HL-60 (cell line): ENCODE results near the gene SURF2.
"Not testable (repeated sequence)": the region's sequence is repeated elsewhere in the genome, so short reads cannot be mapped to it uniquely, and the experiment has no call there.

Experiments used
- DNase-seq, 2 experiments: peaks; one replicate each; pipeline ENCODE4 v3.0.0-alpha.2; 2010 to 2020; ENCODE audit warnings: low read depth in 1 of 2, low spot score in 1 of 2
- H3K27ac ChIP-seq: fragments of 250-450 bp; sonication (Bioruptor Pico); replicated peaks from 2 replicates; pipeline ENCODE4 v1.5.1; 2020; ENCODE audit warnings: mild to moderate bottlenecking, moderate library complexity
- H3K27me3 ChIP-seq: fragments of 250-450 bp; sonication (Bioruptor Pico); 2 replicates; pipeline ENCODE4 v1.5.1; 2021; ENCODE audit warnings: mild to moderate bottlenecking, moderate library complexity; ENCODE audit not compliant: insufficient read depth, poor library complexity, severe bottlenecking
- H3K4me3 ChIP-seq: replicated peaks from 2 replicates; pipeline ENCODE4 v1.5.1; 2011; ENCODE audit warnings: mild to moderate bottlenecking, control low read depth, low read length; ENCODE audit not compliant: insufficient read depth
- GABPA ChIP-seq: IDR thresholded peaks from 2 replicates; pipeline ENCODE4 v1.6.1; 2012; ENCODE audit warnings: low read depth
- POLR2AphosphoS5 ChIP-seq: IDR thresholded peaks from 2 replicates; pipeline ENCODE4 v1.6.1; 2012; ENCODE audit warnings: low read depth
- SPI1 ChIP-seq: IDR thresholded peaks from 2 replicates; pipeline ENCODE4 v1.6.1; 2012; ENCODE audit warnings: low read depth, mild to moderate bottlenecking, borderline replicate concordance
- TF ChIP-seq, protein P1 (sequence below): IDR thresholded peaks from one replicate; pipeline ENCODE4 v1.5.1; 2011; ENCODE audit warnings: low read length, control low read depth, inconsistent platforms; ENCODE audit not compliant: insufficient read depth
- TF ChIP-seq, protein P2 (sequence below): IDR thresholded peaks from 2 replicates; pipeline ENCODE4 v1.6.1; 2012; ENCODE audit warnings: low read depth; ENCODE audit not compliant: insufficient replicate concordance

SURF2 gene

DNA sequence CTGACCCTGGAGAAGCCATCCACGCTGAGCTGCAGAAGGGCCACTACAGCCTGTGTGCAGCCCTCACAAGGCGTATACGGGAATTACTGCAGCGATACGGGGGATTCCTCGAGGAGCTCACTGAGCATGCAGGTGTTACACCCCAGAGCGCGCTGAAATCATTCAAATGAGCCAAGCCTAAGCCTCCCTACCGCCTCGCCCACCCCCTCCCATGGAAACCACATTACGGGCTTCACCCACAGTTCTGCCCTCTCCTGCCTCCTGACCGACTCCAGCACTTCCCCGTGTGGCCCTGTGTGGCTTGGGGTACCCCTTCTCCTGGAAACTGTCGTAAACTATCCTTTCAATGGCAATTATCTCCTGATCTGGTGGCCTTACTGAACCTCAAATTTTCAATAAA is 33.6 kb upstream of the SURF2 start:
- H3K27me3 ChIP-seq = peaks cover 3% of the 10 kb centered on the region
- no peak for DNase-seq
- TF ChIP-seq, protein P1, sequence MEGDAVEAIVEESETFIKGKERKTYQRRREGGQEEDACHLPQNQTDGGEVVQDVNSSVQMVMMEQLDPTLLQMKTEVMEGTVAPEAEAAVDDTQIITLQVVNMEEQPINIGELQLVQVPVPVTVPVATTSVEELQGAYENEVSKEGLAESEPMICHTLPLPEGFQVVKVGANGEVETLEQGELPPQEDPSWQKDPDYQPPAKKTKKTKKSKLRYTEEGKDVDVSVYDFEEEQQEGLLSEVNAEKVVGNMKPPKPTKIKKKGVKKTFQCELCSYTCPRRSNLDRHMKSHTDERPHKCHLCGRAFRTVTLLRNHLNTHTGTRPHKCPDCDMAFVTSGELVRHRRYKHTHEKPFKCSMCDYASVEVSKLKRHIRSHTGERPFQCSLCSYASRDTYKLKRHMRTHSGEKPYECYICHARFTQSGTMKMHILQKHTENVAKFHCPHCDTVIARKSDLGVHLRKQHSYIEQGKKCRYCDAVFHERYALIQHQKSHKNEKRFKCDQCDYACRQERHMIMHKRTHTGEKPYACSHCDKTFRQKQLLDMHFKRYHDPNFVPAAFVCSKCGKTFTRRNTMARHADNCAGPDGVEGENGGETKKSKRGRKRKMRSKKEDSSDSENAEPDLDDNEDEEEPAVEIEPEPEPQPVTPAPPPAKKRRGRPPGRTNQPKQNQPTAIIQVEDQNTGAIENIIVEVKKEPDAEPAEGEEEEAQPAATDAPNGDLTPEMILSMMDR = no peak
- TF ChIP-seq SPI1 = no peak
- TF ChIP-seq, protein P2, sequence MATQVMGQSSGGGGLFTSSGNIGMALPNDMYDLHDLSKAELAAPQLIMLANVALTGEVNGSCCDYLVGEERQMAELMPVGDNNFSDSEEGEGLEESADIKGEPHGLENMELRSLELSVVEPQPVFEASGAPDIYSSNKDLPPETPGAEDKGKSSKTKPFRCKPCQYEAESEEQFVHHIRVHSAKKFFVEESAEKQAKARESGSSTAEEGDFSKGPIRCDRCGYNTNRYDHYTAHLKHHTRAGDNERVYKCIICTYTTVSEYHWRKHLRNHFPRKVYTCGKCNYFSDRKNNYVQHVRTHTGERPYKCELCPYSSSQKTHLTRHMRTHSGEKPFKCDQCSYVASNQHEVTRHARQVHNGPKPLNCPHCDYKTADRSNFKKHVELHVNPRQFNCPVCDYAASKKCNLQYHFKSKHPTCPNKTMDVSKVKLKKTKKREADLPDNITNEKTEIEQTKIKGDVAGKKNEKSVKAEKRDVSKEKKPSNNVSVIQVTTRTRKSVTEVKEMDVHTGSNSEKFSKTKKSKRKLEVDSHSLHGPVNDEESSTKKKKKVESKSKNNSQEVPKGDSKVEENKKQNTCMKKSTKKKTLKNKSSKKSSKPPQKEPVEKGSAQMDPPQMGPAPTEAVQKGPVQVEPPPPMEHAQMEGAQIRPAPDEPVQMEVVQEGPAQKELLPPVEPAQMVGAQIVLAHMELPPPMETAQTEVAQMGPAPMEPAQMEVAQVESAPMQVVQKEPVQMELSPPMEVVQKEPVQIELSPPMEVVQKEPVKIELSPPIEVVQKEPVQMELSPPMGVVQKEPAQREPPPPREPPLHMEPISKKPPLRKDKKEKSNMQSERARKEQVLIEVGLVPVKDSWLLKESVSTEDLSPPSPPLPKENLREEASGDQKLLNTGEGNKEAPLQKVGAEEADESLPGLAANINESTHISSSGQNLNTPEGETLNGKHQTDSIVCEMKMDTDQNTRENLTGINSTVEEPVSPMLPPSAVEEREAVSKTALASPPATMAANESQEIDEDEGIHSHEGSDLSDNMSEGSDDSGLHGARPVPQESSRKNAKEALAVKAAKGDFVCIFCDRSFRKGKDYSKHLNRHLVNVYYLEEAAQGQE = no peak
- no peak for TF ChIP-seq POLR2AphosphoS5
- TF ChIP-seq GABPA = no peak
- H3K4me3 ChIP-seq = no peak overlapping the region
- H3K27ac ChIP-seq = no peak overlapping the region

GRCh38 chr9:133323211-133323610 is 33.1 kb upstream of the SURF2 start:
- H3K4me3 ChIP-seq = no peak overlapping the region
- H3K27me3 ChIP-seq = peaks cover 3% of the 10 kb centered on the region
- H3K27ac ChIP-seq = no peak overlapping the region
- no peak for DNase-seq
- TF ChIP-seq POLR2AphosphoS5 (no peak), SPI1 (no peak), GABPA (no peak)
- TF ChIP-seq, protein P2 = no peak
- TF ChIP-seq, protein P1 = no peak

- TF ChIP-seq POLR2AphosphoS5 = no peak
- TF ChIP-seq, protein P1 = no peak
- TF ChIP-seq SPI1 = no peak
- TF ChIP-seq GABPA = no peak
- TF ChIP-seq, protein P2 = no peak
- peak in 1 of 2 experiments; percentile 31 for DNase-seq
- Histone ChIP-seq H3K27me3 (peaks cover 3% of the 10 kb centered on the region), H3K27ac (no peak overlapping the region), H3K4me3 (no peak overlapping the region)
Observed at GRCh38 chr9:133323991-133324703, 32.2 kb upstream of the SURF2 start.

DNA sequence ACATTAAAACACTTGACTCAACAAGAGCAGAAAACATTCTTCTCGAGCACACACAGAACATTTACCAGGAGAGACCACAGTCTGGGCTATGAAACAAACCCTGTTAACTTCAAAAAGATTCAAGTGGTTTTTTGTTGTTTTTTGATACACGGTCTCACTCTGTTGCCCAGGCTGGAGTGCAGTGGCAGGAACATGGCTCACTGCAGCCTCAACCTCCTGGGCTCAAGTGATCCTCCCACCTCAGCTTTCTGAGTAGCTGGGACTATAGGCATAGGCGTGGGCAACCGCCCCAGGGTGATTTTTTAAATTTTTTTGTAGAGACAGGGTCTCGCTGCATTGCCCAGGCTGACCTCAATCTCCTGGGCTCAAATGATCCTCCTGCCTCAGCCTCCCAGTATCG is 29.3 kb upstream of the SURF2 start:
- H3K27me3 ChIP-seq, H3K27ac ChIP-seq, H3K4me3 ChIP-seq, DNase-seq: not testable (repeated sequence)
